GM18517 (cell line): ENCODE measurements around the gene TRNAU1AP.
"Not testable (repeated sequence)": the region's sequence is repeated elsewhere in the genome, so short reads cannot be mapped to it uniquely, and the experiment has no call there.

Experiments used
- ATAC-seq: cut with Tn5 transposase; IDR thresholded peaks from one replicate; pipeline ENCODE4 v1.9.1; 2021; ENCODE audit warnings: mild to moderate bottlenecking, moderate library complexity; ENCODE audit not compliant: unreplicated experiment

The TRNAU1AP gene

DNA sequence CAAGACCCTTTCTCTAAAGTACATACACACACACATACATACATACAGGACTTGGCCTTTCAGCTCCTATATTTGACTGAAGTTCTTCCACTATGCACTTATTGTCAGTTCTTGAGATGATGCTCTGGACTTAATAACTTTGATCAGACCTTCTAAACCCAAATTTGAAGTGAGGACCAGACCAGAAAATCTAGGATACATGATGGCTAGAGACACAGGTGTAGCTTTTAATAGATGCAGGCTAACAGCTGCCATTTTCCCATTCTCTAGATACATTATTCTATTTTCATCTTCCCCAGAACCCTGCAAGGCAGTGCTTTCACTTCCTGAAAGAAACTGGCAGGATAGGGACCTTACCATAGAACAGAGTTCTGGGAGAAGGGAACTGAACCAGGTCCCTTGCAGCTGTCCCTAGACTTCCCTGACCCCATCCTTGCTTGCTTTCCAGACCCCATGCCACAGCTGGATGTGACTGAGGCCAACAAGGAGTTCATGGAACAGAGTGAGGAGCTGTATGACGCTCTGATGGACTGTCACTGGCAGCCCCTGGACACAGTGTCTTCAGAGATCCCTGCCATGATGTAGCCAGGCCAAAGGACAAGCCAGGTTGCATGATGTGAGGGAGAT, 24.3 kb downstream of the TRNAU1AP start:
- no peak for ATAC-seq

DNA sequence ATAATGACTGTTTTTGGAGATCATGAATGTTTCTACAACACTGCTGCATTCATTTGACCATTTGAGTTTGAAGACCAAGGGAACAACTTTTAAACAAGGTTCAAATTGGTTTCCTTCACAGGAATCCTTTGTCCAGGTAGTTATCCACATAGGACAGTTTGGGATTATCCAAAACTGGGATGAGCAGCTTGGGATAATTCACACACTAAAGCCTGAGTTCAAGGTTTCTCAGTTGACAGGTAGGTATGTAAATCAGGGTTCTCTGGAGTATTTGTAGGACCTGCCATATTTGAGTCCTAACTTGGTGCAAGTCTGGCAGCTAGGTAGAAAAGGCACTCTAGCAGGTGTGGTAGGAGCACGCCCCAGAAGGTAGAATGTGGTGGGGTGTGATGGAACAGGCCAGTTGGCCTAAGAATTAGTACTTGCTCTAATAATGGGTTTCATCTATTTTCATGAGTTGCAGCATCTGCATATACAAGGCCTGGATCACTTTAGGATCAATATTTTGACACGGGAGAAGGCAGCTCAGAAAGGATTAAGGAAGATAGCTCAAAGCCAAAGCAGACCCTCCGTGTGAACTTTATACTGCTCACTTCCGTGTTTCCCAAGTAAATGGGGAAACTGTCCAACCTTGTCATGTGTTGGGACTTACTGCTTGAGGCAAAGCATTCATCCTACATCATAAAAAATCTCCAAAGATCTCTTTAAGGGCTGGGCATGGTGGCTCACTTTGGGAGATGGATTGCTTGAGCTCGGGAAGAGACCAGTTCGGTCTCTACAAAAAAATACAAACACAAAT, 25.1 kb downstream of the TRNAU1AP start:
- no peak for ATAC-seq

DNA sequence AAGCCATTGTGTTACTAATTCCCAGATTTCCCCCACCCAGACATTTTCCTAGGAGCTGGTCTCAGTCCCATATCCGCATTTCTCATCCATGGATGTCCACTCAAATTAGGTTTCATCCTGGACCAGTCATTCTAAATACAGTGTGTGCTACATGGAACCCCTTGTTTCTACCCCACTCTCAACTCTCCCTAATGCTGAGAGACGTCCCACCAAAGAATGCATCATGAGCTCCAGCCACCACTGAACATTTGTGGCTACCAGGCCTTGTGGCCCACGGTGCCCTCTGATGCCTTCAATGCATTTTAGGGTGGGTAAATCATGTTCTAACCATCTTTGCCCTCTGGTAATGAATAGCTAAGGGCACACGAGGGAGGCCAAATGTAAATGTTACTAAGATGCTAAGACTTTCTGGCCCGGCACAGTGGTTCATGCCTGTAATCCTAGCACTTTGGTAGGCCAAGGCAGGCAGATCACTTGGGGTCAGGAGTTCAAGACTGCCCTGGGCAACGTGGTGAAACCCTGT, 25.9 kb downstream of the TRNAU1AP start:
- no peak for ATAC-seq

DNA sequence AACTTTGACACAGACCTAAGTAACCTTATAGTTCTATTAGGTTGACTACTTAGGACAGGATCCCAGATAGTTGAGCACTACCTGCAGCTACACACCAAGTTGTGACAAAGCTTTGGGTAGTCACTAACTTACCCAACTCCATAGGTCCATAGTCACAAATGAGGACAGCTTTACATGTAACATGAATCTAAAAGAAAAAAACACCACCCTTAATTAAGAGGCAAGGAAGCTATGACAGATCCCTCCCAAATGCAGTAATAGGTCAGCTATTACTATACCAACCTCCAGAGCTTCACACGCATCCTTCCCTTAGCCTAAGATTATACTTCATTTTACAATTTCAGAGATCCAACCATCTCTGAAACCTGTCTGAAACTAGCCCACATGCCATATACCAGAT, 26.5 kb downstream of the TRNAU1AP start:
- no peak for ATAC-seq

DNA sequence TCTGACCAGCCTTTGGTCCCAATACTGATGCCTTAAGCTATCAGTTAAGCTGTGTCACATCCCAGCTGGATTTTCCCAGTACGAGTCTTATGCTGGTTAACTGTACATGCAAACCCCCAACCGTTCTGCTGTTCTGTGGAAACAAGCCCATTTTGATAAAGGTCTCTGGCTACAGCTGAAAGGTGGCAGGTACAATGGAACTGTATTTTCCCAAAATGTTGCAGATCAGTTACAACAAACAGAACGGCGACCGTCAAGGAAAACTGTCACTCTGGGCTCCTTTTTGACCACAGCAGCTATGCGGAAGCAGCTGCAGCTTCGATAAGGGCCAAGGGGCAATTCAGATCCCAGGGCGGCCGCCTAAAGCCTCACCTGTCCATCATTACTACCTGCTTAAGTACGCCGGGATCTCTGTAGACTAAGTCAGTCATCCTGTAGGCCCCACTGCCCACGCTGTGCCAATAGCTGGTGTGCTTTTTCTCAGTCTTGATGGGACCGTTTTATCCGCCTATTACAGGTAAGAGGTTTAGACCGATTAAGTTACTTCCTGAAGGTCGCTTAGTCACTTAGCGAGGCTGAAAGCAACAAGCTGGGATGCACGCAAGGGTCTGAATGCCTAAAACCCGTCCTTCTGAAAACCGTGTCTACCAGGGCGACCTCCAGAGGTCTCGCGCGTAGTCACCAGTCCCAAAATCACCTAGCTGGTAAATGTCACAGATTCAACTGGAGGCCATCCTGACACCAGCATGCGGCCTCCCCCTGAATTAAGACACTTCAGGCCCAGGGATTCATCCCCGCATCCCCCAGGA, 28.0 kb downstream of the TRNAU1AP start:
- peak; percentile 11 for ATAC-seq

DNA sequence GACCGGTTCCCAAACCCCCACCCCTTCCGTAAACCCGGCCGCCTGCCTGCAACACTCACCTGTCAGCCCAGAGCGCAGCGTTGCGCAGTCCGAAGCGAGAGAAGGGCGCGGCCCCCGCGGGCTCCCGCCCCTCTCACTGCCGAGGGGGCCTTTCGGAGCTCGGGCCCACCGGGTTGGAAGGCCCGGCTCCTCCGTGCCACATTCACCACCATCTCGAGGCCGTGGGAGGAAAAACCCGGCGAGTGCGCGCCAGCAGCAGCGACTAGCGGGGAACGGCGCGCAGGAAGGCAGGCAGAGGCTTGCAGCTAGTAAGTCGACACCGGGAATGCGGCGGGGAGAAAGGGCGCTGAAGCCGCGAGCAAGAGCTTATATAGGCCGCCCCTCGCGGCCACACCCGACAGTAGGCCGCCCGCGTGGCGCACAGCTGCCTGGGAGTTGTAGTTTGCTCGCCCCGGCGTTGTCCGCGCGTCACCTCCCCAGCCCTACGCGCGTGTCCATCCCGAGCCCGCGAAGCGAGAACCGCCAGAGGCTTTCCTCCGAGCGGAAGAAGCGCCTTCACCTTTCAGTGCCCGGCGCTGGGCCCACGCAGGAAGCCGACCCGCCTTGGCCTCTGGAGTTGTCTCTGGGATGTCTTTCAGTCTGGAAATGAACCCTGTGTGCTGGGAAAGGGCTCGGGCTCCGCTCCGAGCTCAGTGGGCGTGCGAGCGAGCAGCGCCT, 28.8 kb downstream of the TRNAU1AP start:
- ATAC-seq: peak; percentile 72

DNA sequence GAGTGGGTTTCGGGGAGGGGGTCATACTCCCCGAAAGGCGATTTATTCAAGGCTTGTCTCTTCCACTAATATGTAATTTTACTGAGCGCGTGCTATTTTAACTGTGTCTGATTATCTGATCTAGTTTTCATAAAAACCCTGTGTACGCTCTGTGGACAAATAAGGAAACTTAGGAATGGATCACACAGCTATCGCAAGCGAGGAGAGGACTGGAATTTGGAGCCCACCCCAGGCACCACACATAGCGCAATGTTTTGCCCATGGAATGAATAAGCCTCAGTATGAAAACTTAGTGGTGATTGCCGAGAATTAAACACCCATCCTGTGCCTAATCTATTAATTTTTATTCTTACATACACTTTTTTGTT, 29.3 kb downstream of the TRNAU1AP start:
- ATAC-seq: no peak

DNA sequence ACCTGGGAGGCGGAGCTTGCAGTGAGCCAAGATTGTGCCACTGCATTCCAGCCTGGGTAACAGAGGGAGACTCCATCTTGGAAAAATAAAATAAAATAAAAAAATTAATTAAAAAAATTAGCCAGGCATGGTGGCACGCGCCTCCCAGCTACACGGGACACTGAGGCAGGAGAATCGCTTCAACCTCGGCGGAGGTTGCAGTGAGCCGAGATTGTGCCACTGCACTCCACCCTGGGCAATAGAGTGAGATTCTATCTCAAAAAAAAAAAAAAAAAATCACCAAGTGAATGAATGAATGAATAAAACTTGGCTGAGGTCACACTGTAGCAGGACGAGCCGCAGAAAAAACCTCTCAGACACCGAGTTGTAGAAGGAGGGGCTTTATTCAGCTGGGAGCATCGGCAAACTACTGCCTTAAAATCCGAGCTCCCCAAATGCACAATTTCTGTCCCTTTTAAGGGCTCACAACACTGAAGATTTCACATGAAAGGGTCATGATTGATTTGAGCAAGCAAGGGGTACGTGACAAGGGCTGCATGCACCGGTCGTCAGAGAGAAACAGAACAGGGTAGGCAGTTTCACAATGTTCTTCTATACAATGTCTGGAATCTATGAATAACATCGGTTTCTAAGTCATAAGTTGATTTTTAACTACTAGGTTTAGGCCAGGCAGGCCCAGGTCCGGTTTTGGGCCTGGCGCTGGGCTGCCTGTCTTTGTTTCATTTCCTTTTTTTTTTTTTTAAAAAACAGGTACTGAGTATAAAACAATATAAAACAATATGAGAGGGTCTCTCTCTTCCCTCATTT, 33.9 kb downstream of the TRNAU1AP start:
- not testable (repeated sequence) for ATAC-seq

DNA sequence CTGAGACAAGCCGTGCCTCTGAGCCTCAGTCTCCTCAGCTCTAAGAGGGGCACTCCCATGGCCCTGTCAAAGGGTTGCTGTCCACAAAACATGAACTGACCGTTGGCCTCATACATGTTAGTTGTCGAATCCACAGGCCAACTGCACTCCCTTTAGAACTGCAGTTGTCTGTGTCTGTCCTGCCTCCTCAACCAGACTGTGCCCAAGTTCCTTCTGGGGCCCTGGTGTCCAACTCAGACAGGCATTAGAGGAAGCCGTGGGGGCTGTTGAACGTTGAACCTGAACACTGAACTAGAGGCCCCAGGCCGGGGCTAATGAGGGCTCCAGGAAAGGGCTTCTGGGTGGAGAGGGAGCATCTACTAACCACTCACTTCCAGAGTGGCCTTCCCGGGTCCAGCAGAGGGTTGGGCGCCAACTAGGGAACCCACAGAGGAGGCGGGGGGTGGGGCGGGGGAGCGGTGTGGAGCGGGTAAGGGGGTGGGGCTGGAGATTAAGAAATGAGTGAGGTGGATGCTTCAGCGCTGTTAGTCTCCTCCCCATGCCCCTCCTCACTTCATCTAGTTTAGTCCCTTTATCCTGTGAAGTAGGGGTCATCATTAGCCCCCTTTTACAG, 38.9 kb downstream of the TRNAU1AP start, which contains the start of gene RAB42:
TSS of gene RAB42 (plus strand) at position 558 of the 613 bp plus-strand sequence. CDS start 247 bp downstream, outside the sequence.
- no peak for ATAC-seq

DNA sequence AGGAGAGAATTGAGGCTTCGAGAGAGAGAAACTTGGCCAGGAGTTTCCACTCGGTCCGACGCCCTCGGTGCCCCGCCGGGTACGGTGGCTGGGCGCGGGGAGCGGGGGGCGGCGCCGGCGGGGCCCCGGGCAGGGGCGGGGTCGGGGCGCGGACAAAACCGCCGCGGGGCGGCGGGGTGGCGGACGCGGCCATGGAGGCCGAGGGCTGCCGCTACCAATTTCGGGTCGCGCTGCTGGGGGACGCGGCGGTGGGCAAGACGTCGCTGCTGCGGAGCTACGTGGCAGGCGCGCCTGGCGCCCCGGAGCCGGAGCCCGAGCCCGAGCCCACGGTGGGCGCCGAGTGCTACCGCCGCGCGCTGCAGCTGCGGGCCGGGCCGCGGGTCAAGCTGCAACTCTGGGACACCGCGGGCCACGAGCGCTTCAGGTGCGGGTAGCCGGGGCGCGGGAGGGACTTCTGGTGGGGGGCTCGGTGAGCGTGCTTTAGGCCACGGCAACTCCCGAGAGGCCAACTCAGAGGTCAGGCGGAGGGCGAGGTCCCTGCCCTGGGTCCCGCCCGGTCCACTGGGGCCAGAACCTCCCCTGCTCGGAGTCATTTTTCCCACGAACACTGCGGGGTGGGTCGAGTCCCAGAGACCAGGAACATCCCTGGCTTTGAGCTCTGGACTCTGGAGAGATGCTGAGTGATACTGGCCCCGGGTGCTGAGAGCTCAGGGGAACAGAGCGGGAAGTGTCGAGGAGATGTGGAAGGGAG, 39.6 kb downstream of the TRNAU1AP start:
- ATAC-seq: no peak

DNA sequence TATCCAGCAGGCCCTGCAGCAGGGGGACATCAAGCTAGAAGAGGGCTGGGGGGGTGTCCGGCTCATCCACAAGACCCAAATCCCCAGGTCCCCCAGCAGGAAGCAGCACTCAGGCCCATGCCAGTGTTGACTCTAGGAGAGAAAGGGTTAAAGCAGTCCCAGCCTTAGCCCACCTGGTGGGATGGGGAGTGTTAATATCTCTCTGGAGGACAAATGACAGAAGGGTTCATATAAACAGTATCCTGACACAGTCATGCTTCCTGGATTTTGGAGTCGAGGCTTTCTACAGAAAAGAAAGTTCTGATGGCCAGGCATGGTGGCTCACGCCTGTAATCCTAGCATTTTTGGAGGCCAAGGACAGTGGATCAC, 41.1 kb downstream of the TRNAU1AP start:
- not testable (repeated sequence) for ATAC-seq

DNA sequence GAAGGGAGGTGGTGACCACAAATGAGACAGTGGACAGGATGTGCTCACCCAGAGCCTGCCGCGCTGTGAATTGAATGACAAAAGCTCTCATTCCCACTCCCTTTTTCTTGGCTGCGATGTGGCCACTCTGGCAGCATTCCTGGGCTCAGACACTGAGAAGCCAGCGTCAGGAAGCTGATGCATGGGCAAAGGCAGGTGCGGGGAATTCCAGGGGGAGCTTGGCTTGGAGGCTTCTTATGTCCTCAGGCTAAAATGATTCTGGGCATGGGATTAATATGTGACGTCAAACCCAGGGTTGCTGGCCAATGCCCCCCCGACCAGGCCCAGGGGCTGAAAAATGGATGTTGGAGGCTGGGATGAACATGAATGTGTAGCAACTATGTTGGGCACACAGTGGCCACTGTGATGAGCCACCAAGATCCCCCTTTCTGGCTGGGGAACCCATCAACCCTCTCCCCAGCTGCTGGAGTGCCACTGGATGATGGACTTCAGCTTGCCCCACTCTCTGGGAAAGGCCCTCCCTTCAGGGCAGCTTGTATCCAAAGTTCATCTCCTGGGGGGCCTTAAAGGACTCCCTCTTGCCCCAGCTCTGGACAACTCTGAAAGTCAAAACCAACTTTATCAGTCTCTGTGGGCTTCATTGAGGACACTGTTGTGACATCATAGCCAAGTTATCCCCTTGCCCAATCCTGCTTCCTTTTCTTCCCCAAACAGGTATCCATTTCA, 42.0 kb downstream of the TRNAU1AP start:
- not testable (repeated sequence) for ATAC-seq

DNA sequence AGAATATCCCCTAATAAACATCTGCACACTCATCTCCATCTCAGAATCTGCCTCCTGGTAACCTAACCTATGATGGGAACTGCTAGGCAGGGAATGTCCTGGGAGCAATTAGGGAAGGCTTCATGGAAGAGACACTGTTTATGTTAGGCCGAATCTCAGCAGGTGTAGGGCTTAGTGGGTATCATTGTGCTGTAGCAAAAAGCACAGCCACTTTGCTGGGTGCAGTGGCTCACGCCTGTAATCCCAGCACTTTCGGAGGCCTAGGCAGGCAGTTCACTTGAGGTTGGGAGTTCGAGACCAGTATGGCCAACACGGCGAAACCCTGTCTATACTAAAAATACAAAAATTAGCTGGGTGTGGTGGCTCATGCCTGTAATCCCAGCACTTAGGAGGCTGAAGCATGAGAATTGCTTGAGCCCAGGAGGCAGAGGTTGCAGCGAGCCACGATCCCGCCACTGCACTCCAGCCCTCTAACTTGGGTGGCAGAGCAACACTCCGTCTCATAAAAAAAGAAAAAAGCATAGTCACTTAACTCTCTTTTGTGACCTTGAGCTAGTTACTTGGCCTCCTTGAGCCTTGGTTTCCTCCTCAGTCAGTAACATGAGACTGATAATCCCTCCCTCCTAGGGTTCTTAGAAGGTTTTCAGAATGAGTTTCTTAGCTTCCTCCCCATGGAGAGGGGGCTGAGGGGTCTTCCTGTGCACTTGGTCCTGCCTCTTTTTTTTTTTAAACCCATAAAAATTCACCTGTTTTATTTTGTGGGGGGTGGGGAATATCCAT, 42.7 kb downstream of the TRNAU1AP start:
- ATAC-seq: no peak

DNA sequence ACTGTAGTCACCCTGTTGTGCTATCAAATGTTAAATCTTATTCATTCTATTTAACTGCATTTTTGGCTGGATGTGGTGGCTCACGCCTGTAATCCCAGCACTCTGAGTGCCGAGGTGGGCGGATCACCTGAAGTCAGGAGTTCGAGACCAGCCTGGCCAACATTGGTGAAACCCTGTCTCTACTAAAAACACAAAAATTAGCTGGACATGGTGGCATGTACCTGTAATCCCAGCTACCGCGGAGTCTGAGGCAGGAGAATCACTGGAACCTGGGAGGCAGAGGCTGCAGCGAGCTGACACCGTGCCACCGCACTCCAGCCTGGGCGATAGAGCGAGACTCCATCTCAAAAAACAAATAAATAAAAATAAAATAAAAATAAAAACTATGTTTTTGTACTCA, 43.4 kb downstream of the TRNAU1AP start:
- ATAC-seq: not testable (repeated sequence)

DNA sequence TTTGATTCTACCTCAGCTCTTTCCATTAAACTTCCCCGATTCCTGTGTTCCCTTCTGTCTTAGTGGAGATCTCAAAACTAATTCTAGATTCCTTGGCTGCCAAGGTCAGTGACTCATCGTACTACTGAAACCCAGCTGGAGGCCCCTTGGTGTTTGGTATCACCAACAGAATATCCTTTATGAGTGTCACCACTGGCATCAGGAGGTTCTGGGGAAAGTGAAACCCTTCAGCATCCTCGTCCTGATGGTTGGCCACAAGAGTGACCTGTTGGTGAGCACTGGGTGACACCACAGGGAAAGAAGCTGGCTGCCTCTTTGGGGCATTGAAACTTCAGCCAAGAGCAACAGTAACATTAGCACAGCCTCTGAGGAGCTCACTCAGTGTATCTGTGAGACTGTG, 48.8 kb downstream of the TRNAU1AP start:
- ATAC-seq: no peak

DNA sequence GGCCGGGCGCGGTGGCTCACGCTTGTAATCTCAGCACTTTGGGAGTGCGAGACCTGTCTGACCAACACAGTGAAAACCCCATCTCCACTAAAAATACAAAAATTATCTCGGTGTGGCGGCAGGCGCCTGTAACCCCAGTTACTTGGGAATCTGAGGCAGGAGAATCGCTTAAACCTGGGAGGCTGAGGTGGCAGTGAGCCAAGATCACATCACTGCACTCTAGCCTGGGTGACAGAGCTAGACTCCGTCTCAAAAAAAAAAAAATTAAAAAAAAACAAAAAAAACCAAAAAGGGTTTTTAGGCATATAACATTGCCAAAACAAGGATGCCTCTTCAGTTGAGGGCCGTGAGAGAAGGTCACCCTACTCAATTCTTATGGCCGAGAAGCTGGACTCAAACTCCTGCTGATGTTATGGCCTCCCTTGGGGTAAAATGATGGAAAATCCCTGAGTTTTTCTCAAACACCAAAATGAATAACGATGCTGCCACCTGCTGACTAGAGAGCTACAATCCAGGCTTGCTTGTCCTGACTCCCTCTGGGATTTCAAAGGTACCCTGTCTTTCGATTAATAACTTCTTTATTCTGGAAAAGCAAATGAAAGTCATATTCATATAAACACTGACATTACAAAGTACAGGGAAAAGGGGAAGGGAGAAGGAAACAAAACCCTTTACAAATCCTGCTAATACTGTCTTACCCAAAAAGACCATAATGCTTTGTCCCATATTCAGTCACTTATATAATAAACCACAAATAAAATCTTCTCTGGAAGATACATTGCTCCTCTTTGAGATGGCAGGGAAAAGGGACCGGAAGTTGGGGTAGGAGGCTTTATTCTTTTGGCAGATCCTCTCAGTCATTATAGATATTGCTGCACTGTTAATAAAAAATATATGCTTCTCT, 49.9 kb downstream of the TRNAU1AP start:
- no peak for ATAC-seq
